Skeletal muscle tissue (tissue), 4 donors: ENCODE results near the gene ALKBH3. TPM values are rescaled to one million over a fixed set of nuclear protein-coding genes. Genes with fewer than 3 reads are reported as not detected.
A peak's percentile ranks its signal among the peaks of the same experiment; 100 is the strongest.

ENCODE experiments used
- H3K27ac ChIP-seq: one replicate; pipeline ENCODE4 v1.7.0; 2013; ENCODE audit warnings: mild to moderate bottlenecking, low read depth, low read length, inconsistent platforms
- H3K27me3 ChIP-seq, 3 donors: one replicate each; pipeline ENCODE4 v1.7.0; 2013; ENCODE audit warnings: low read length in 3 of 3; ENCODE audit not compliant: control insufficient read depth in 3 of 3, insufficient read depth in 3 of 3
- H3K36me3 ChIP-seq, 3 donors: one replicate each; pipeline ENCODE4 v1.7.0; 2013; ENCODE audit warnings: low read length in 3 of 3; ENCODE audit not compliant: control insufficient read depth in 3 of 3, insufficient read depth in 3 of 3
- H3K4me1 ChIP-seq, 3 donors: one replicate each; pipeline ENCODE4 v1.7.0; 2013; ENCODE audit warnings: low read length in 3 of 3, mild to moderate bottlenecking in 3 of 3; ENCODE audit not compliant: control insufficient read depth in 3 of 3, insufficient read depth in 3 of 3
- H3K4me3 ChIP-seq, 3 donors: one replicate each; pipeline ENCODE4 v1.7.0; 2013; ENCODE audit warnings: low read length in 3 of 3
- H3K9ac ChIP-seq, 3 donors: one replicate each; pipeline ENCODE4 v1.7.0; 2013; ENCODE audit warnings: low read length in 3 of 3, mild to moderate bottlenecking in 3 of 3, moderate library complexity in 2 of 3, low read depth in 1 of 3
- H3K9me3 ChIP-seq, 3 donors: one replicate each; pipeline ENCODE4 v1.7.0; 2013; ENCODE audit warnings: low read length in 3 of 3; ENCODE audit not compliant: control insufficient read depth in 3 of 3
- total RNA-seq: library from RNA; depleted of rRNA; stranded (reverse); fragments of >200 nt; gene quantifications from one replicate; pipeline ENCODE4 v1.2.3, GENCODE V29; 2014
- donor health status: Osteomylitis.

The ALKBH3 gene
- total RNA-seq, 1 donor from 2014 or later, result 25.6 TPM

GRCh38 chr11:43944761-43945311 is 64.2 kb downstream of the ALKBH3 start:
- Histone ChIP-seq H3K27me3 (peaks cover 3 to 39% (median 34%) of the 10 kb centered on the region in 3 donors), H3K4me1 (peaks cover 16 to 43% (median 25%) of the 10 kb centered on the region in 3 donors), H3K9ac (peak overlapping the region; percentile 73 to 83 (median 82)), H3K9me3 (no peaks in the 10 kb centered on the region), H3K27ac (peak overlapping the region; percentile 76), H3K4me3 (peak overlapping the region; percentile 74 to 84 (median 78)), H3K36me3 (no peaks in the 10 kb centered on the region)

GRCh38 chr11:43947003-43947500 is 66.4 kb downstream of the ALKBH3 start:
- Histone ChIP-seq H3K27ac (peak overlapping the region; percentile 46), H3K36me3 (no peaks in the 10 kb centered on the region), H3K9me3 (peaks cover 0 to 3% (median 0%) of the 10 kb centered on the region in 3 donors), H3K4me1 (peaks cover 16 to 34% (median 26%) of the 10 kb centered on the region in 3 donors), H3K27me3 (peaks cover 3 to 39% (median 22%) of the 10 kb centered on the region in 3 donors), H3K4me3 (no peak overlapping the region), H3K9ac (no peak overlapping the region)

- Histone ChIP-seq H3K9ac (no peak overlapping the region), H3K4me1 (peaks cover 16 to 33% (median 25%) of the 10 kb centered on the region in 3 donors), H3K4me3 (no peak overlapping the region), H3K36me3 (no peaks in the 10 kb centered on the region), H3K9me3 (peaks cover 0 to 3% (median 0%) of the 10 kb centered on the region in 3 donors), H3K27me3 (peaks cover 3 to 38% (median 22%) of the 10 kb centered on the region in 3 donors), H3K27ac (peak overlapping the region; percentile 46)
These were observed 67.2 kb downstream of the ALKBH3 start for GRCh38 chr11:43947815-43948214.

GRCh38 chr11:43948341-43949225 is 68.0 kb downstream of the ALKBH3 start:
- Histone ChIP-seq H3K27me3 (peaks cover 3 to 31% (median 15%) of the 10 kb centered on the region in 3 donors), H3K27ac (no peak overlapping the region)

GRCh38 chr11:43950311-43950855 is 69.8 kb downstream of the ALKBH3 start:
- Histone ChIP-seq H3K4me1 (peaks cover 0 to 8% (median 6%) of the 10 kb centered on the region in 3 donors), H3K27ac (no peak overlapping the region), H3K9me3 (peaks cover 0 to 3% (median 0%) of the 10 kb centered on the region in 3 donors), H3K9ac (no peak overlapping the region), H3K4me3 (no peak overlapping the region), H3K36me3 (no peaks in the 10 kb centered on the region), H3K27me3 (peaks cover 0 to 13% (median 0%) of the 10 kb centered on the region in 3 donors)

More at GRCh38 chr11:43948341-43949225, 68.0 kb downstream of the ALKBH3 start:
- peaks cover 0 to 3% (median 0%) of the 10 kb centered on the region in 3 donors for H3K9me3 ChIP-seq
- peaks cover 14 to 26% (median 23%) of the 10 kb centered on the region in 3 donors for H3K4me1 ChIP-seq
- no peak overlapping the region for H3K4me3 ChIP-seq
- no peaks in the 10 kb centered on the region for H3K36me3 ChIP-seq
- H3K9ac ChIP-seq, result no peak overlapping the region

GRCh38 chr11:43951231-43951630 is 70.6 kb downstream of the ALKBH3 start:
- Histone ChIP-seq H3K4me3 (no peak overlapping the region), H3K27ac (no peak overlapping the region), H3K9ac (no peak overlapping the region), H3K27me3 (peaks cover 0 to 7% (median 0%) of the 10 kb centered on the region in 3 donors), H3K9me3 (peaks cover 0 to 3% (median 0%) of the 10 kb centered on the region in 3 donors), H3K36me3 (no peaks in the 10 kb centered on the region), H3K4me1 (peaks cover 0 to 8% (median 6%) of the 10 kb centered on the region in 3 donors)

- H3K9me3 ChIP-seq, result peaks cover 0 to 3% (median 0%) of the 10 kb centered on the region in 3 donors
- H3K4me1 ChIP-seq, result peaks cover 0 to 8% (median 6%) of the 10 kb centered on the region in 3 donors
- no peak overlapping the region for H3K27ac ChIP-seq
- no peaks in the 10 kb centered on the region for H3K36me3 ChIP-seq
- no peak overlapping the region for H3K9ac ChIP-seq
- H3K27me3 ChIP-seq, result peaks cover 0 to 4% (median 0%) of the 10 kb centered on the region in 3 donors
- H3K4me3 ChIP-seq, result no peak overlapping the region
These were observed 71.4 kb downstream of the ALKBH3 start for GRCh38 chr11:43952020-43952400.

GRCh38 chr11:43952401-43953342 is 72.0 kb downstream of the ALKBH3 start:
- H3K36me3 ChIP-seq, result no peaks in the 10 kb centered on the region
- no peak overlapping the region for H3K9ac ChIP-seq
- H3K27me3 ChIP-seq, result peaks cover 0 to 4% (median 0%) of the 10 kb centered on the region in 3 donors
- no peak overlapping the region for H3K27ac ChIP-seq
- peaks cover 0 to 8% (median 6%) of the 10 kb centered on the region in 3 donors for H3K4me1 ChIP-seq
- no peak overlapping the region for H3K4me3 ChIP-seq
- H3K9me3 ChIP-seq, result peaks cover 0 to 3% (median 0%) of the 10 kb centered on the region in 3 donors

GRCh38 chr11:43953521-43953920 is 72.9 kb downstream of the ALKBH3 start:
- H3K4me1 ChIP-seq, result peaks cover 0 to 3% (median 3%) of the 10 kb centered on the region in 3 donors
- H3K27me3 ChIP-seq, result peaks cover 0 to 4% (median 0%) of the 10 kb centered on the region in 3 donors
- no peak overlapping the region for H3K27ac ChIP-seq
- no peak overlapping the region for H3K9ac ChIP-seq
- no peaks in the 10 kb centered on the region for H3K36me3 ChIP-seq
- H3K4me3 ChIP-seq, result no peak overlapping the region
- peaks cover 0 to 3% (median 0%) of the 10 kb centered on the region in 3 donors for H3K9me3 ChIP-seq
